Measurements from ENCODE around the gene BCAR1.
"Not testable (repeated sequence)": the region's sequence is repeated elsewhere in the genome, so short reads cannot be mapped to it uniquely, and the experiment has no call there.

The BCAR1 gene

DNA sequence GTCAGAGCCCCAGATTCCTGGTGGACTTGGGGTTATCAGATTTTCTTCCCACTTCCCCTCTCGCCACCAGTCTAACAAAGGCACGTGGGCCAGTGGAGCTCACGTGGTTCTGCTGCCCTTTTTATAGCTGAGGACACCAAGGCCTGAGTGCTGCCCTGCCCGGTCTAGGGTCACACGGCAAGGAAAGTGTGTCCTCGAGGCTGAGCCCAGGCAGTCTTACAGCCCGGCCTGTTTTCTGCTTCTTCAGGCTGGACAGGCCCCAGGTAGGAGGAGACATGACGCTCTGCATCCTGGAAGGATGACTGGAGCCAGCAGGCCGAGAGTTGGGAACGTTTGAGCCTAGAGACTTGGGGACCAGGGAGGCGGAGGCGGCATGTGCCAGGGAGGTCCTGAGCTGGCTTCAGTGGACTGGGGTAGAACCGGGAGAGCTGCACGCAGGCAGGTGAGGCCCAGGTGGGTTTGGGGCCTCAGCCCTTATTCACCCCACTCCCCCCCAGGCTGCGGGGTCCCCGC, 29.1 kb downstream of the BCAR1 start:
- no peak for DNase-seq

DNA sequence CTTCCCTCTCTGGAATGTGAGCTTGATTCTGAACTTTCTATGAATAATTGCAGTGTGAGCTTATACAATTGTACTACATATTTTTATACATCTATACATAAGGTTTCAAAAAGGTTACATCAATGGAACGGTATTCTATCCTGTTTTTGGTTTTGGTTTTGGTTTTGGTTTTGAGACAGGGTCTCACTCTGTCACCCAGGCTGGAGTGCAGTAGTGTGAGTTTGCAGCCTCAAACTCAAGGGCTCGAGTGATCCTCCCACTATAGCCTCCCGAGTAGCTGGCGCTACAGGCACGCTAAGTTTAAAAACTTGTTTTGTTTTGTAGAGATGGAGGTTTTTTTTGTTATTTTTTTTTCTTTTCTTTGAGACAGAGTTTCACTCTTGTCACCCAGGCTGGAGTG, 31.6 kb downstream of the BCAR1 start:
- no peak for DNase-seq

DNA sequence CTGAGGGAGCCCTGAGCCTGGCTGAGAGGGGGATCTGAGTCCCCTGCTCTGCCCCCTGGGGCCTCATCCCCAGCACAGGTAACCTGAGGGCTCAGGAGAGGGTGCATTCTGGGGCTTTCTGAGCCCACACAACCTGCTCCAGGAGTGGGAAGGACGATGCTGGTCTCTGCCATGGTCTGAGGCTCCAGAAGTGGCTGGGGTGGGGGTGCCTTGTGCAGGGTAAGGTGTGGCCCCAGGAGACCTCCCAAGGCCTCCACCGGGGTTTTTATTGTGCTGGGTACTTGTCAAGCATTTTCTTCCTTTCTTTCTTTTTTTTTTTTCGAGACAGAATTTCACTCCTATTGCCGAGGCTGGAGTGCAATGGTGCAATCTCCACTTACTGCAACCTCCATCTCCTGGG, 32.3 kb downstream of the BCAR1 start:
- no peak for DNase-seq

DNA sequence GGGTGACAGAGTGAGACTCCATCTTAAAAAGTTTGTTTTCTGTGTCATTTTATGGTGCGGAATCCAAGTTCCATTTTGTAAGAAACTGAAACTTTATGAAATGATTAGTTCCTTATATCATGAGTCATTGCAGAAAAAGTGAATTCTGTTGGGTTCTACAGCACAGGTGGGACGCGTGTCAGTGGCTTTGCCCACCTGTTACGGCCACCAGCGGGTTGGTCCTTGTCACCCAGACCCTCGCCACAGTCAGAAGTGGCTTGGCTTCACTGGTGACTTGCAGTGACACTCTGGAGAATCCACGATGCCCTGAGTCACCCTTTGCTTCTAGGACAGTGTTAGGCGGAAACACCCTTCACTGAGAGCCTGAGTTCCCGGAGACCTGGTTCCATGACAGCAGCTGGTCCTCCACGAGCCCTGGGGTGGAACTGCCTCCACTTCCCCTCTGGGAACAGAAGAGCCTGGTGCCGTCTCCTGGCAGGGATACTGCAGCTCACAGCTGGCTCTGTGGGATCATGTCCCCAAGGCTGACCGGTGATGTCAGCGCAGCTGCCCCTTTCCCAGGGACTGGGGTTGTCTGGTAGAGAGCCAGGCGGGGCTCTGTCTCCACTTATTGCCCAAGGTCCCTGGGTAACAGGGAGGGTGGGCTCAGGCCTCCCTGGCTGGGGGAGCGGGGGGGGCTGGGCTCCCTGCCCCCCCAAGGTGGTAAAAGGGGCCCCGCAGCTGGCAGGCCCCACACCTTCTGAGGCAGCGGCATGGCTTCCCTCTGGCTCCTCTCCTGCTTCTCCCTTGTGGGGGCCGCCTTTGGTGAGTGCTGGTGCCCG, 33.0 kb downstream of the BCAR1 start, which contains the start of gene CTRB1:
TSS of gene CTRB1 (plus strand) at position 733 of the 821 bp plus-strand sequence. CDS start at position 753, 20 bp downstream.
- no peak for DNase-seq

DNA sequence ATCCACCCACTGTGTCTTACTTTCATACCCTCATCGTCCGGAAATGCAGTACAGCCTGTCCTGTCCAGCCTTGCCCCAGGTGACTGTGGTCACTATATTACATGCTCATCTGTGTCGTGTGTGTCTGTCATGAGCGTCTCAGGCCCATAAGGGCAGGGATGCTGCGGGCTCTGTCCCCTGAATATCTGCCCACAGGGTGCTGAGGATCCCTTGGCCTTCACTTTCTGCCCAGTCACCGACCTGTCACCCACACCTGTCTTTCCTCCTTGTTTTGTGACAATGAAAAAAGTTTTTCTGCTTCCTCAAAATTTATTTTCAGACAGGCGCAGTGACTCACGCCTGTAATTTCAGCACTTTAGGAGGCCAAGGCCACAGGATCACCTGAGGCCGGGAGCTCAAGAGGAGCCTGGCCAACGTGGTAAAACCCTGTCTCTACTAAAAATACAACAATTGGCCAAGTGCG, 34.0 kb downstream of the BCAR1 start:
- no peak for DNase-seq

DNA sequence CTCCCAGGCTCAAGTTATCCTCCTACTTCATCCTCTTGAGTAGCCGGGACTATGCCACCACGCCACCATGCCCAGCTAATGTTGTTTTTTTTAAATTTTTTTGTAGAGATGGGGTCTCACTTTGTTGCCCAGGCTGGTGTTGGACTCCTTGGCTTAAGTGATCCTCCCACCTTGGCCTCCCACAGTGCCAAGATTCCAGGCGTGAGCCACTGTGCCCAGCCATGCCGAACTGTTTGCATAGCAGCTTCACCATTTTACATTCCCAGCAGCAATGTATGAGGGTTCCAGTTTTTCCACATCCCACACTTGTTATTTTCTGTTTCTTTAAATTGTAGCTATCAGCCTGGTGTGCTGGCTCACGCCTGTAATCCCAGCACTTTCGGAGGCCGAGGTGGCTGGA, 34.8 kb downstream of the BCAR1 start:
- DNase-seq: no peak

DNA sequence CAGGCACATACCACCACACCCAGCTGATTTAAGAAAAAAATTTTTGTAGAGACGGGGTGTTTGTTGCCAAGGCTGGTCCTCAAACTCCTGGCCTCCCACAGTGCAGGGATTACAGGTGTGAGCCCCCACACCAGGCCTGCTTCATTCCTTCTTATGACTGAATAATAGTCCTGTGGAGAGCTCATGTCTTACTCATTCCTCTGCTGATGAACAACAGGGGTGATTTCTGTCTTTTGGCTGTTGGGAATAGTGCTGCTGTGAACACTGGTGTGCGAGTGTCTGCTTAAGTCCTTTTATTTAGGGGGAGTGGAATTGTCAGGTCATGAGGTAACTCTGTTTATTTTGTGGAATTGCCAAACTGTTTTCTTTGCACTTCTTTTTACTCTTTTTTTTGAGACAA, 35.3 kb downstream of the BCAR1 start:
- DNase-seq: no peak

DNA sequence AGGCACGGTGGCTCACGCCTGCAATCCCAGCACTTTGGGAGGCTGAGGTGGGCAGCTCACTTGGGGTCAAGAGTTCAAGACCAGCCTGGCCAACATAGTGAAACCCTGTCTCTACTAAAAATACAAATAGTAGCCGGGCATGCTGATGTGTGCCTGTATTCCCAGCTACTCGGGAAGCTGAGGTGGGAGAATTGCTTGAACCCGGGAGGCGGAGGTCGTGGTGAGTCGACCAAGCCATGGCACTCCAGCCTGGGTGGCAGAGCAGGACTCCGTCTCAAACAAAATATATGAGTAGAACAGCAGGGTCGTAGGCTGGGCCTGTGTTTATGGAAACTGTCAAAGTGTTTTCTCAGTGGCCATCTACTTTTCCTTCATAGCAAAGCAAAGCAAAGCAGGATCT, 40.1 kb downstream of the BCAR1 start:
- DNase-seq: not testable (repeated sequence)

DNA sequence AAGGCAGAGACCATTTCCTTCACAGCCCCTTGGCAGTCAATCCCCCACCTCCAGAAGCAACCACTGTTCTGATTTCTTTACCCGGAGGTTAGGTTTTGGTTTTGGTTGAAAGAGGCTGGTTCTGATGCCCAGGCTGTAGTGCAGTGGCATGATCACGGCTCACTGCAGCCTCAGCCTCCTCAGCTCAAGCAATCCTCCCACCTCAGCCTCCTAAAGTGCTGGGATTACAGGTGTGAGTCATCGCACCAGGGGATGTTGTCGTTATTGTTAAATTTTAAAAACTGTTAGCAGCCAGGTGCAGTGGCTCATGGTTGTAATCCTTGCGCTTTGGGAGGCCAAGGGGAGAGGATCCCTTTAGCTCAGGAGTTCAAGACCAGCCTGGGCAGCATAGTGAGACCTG, 41.5 kb downstream of the BCAR1 start:
- no peak for DNase-seq

DNA sequence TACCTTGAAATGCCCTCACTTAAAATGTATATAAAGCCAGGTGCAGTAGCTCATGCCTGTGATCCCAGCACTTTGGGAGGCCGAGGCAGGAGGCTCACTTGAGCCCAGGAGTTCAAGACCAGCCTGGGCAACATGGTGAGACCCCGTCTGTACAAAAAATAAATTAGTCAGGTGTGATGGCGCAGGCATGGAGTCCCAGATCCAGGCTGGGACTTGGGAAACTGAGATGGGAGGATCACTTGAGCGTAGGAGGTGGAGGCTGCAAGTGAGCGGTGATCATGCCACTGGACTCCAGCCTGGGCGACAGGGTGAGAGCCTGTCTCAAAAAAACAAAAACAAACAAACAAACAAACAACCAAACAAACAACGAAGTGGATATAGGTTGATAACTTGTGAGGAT, 41.9 kb downstream of the BCAR1 start:
- not testable (repeated sequence) for DNase-seq

DNA sequence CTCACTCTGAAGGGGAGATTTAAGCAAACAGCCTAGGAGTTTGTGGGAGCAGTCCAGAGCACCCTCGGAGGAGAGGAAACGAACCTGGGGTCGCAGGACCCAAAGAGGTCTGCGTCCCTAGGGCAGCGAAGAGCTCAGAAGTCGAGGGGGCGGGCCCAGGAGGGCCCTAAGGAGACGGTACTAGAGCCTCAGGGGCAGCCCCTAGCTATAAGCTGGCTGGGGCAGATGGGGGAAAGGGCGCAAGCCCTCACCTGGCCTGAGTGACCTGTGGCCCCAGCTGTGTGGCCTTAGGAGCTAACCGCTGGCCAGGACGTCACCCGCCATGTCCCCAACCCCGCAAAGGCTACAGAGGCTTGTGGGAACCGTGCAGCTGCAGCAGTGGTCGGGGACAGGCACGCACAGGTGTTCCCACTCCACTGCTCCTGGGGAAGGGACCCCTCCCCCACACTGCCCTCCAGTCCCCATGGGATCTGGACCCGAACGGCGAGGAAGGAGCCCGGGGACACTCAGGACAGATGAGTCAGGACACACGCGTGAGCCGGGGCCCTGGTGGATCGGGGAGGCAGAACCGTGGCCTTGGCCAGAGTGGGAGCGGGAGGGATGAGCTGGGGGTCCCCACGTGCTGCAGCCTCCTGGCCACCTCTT, 42.4 kb downstream of the BCAR1 start:
- DNase-seq: no peak

DNA sequence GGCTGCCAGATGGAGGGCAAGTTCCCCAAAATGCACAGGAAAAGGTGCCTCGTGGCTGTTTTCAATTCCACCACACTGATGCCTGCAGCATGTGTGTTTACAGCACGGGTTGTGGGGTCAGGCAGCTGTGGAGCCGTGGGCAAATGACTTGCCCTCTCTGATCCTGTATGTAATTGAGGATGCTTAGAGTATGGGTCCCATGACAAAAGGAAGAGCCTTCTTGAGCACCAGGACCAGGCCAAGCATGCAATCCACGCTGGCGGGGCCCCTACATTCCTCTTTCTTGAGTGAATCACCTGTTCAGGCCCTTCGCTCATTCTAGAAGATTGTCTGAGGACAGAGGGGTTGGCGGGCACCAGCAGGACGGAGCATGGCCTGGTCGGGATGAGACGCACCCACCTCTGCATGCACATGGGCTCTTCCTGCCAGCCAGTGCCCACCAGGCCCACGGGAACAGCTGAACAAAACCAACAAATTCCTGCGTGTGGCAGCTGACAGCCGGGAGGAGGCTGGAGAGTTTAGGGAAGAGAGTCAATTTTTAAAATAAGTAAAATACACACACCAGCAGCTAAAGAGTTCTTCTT, 43.1 kb downstream of the BCAR1 start:
- no peak for DNase-seq

DNA sequence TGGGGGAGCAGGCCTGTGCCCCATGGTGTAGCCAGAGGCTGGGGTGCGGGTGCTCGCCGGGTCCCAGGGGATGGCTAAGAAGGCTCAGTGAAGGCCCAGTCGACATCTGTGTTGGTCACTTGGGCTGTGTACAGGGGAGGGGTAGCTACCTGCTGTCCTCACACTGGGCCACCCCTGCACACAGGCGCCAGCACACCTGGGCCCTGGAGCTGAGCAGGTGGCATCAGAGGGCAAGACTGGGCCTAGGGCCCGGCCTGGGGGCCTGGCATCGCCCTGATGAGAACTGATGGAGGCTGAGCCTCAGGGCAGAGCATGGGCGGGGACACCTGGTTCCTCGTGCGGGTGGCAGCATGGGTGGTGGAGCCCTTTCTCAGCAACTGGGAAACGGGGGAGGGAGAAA, 43.6 kb downstream of the BCAR1 start:
- no peak for DNase-seq

DNA sequence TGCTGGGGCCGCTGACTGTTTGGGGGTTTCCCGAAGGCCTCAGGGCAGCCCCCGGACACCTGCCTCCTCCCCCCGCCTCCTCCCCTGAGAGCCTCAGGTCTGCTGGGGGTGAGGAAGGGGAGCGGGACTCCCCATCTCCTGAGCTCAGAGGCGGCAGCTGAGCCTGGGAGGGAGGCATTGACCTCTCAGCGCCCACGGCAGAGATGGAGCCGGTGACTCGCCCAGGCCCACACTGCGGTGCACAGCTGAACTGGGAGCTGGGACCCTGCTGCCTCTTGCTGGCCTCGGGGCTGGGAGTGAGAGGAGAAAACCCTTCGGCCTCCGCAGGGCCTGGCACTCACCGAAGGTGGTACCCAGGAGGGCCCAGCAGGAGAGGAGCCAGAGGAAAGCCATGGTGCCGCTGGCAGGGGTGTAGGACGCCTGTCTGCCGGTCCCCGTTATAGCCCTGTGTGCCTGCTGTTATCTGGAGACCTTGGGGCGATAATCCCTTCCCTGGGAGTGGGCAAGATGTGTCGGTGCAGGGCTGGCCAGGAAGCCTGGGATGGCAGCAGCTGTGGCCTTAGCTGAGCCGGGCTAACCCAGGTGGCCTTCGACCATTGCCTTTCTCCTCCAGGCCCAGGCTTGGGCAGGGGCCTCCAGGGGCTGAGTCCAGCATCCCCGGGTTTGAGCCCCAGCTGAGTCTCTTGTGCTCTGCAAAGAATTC, 44.5 kb downstream of the BCAR1 start, which contains the start of gene CTRB2:
TSS of gene CTRB2 (minus strand) at position 413 of the 703 bp plus-strand sequence. CDS start at position 393, 20 bp downstream.
- DNase-seq: no peak

DNA sequence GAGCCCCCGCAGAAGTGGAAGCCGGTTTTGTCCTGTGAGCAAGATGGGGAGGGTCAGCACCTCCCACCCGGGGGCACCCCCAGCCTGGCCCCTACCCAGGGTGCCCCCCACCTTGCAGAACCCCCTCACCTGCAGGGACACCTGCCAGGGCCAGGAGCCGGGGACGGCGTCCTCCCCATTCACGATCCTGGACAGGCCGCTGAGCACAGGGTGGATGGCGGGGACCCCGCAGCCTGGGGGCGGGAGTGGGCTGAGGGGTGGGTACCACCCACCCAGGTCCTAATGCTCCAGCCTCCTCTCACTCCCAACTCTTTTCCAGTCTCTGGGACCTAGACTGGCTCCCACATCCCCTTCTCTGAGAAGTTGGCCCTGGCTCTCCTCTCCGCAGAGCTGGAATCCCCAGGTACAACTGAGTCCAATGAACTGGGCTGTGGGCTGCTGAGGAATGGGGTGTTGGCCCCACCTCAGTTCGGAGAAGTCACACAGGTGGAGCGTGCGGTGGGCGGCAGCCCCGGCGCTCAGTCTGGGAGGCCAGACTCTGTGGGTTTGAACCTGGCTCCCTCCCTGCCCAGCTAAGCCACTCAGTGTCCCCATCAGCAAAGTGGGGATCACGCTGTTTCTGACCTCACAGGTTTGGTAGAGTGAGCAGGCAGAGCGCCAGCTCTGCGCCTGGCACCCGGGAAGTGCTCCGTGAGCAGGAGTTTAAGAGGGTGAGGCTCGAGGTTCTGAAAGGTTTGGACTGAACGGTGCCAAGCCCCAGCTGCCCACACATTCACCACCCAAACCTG, 45.3 kb downstream of the BCAR1 start:
- not testable (repeated sequence) for DNase-seq

DNA sequence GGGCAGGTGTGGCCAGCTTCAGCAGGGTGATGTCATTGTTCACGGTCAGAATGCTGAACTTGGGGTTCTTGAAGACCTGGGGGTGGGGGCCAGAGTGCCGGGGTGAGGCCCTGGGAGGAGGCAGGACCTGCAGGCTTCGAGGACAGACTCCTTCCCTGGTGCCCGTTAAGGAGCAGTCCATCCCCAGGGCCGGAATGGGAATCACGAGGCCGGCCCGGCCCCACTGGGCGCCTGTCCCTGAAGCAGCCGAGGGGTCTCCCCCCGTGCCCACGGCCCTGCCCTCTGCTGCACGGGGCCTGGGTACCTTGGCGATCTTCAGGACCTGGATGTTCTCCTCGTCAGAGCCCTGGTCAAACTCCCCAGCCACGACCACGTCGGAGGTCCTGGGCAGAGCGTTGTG, 46.0 kb downstream of the BCAR1 start:
- not testable (repeated sequence) for DNase-seq

DNA sequence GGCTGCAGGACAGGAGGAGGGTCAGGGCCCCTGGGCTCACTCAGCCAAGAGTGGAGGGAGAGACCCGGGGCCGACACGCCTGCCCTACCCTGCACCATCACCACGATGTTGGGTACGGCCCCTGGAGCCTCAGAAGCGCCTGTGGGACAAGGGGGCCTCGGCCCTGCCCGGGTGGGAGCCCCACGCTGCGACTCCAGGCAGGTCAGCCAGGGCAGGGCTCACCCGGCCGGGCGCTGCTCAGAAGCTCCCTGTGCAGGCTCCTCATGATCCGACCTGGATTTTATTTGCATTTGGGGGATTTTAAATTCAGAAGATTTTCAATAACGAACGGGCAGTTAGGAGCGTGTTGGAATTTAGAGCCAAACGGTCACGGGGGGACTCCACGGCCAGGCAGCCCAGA, 46.5 kb downstream of the BCAR1 start:
- not testable (repeated sequence) for DNase-seq

DNA sequence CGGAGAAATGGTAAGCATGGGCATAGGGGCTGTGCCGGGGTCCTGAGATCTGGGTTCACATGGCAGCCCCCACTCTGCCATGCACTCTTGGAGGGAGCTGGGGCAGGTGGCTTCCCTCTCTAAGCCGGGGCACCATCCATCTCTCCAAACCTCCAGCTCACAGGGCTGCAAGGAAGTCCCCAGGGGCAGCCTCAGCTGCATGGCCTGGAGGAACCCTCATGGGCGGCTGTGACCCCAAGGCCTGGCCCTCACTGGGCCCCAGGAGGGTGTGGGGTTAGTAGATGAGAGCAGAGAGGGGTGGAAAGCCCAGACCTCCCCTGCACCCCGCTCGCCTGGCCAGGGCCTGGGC, 47.0 kb downstream of the BCAR1 start:
- DNase-seq: no peak

DNA sequence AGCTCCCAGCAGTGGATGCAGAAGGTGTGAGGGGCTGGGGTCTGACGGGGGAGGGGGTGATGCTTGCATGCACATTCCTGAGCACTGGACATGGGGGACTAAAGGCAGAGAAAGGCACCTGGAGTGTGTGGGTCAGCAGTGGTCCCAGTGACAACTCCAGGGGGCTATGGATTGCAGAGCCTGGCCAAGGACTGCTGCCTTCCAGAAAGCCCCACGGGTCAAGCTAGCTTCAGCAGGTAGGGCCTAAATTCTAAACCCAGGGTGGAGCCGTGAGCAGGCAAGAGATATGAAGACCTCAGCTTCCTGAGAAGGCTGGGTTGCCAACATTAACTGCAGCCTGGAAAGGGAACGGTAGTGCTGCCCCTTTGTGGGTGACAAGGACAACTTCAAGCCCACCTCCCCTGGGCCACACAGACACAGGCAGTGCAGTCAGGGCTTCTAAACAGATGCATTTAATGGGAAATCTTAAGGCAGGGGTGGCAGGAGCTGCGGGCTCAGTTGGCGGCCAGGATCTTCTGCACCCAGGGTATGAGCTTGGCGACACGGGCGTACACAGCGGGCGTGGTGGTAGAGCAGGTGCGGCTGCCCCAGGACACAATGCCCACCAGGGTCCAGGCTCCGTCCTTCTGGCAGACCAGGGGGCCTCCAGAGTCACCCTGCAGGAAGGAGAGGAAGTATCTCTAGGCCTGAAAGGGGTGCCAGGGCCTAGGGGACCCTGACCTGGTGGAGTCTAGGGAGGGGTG, 47.6 kb downstream of the BCAR1 start:
- DNase-seq: no peak

DNA sequence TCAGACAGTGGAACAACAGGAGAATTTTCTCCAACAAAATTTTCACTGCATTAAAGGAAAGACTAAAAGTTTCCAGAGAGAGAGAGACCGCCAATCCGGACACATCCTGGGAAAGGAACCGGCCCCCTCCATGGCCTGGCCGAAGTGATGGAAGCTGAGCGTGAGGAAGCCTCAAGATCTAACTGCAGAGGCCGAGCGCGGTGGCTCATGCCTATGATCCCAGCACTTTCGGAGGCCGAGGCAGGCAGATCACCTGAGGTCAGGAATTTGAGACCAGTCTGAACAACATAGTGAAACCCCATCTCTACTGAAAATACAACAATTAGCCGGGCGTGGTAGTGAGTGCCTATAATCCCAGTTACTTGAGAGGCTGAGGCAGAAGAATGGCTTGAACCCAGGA, 48.3 kb downstream of the BCAR1 start:
- no peak for DNase-seq

DNA sequence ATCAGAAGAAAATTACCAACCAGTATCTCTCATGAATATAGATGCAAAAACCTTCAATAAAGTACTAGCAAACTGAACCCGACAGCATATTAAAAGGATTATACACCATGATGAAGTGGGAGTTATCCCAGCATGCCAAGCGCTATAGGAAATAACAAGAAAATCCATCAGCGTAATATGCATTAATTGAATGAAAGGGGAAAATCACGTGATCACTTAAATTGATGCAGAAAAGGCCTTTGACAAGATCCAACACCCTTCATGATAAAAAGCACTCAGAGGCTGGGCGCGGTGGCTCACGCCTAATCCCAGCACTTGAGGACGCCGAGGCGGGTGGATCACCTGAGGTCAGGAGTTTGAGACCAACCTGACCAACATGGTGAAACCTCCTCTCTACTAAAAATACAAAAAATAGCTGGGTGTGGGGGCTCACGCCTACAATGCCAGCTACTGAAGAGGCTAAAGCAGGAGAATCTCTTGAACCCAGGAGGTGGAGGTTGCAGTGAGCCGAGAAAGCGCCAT, 49.3 kb downstream of the BCAR1 start:
- DNase-seq: no peak
